HepG2 (cell line): ENCODE data around the gene MAGEA8. TPM values are rescaled to one million over a fixed set of nuclear protein-coding genes. Genes with fewer than 3 reads are reported as not detected.

Source experiments
- ATAC-seq: fragments of 200-7000 bp; cut with Tn5 transposase; 3 replicates; pipeline ENCODE4 v1.9.1; 2020; ENCODE audit warnings: mild to moderate bottlenecking, moderate library complexity
- BruUV-seq: library from RNA; stranded (reverse); fragments of 400-500 nt; replicated peaks from 2 replicates; lab custom pipeline; 2021; lab: Mats Ljungman, UMichigan
- CTCF ChIA-PET: fragments of 300-600 bp; formaldehyde crosslinking; extraction: SDS; loops from one replicate; lab custom pipeline; 2021; ENCODE audit warnings: low total read pairs, inconsistent platforms, low intra/inter-chr PET ratio; lab: Yijun Ruan, JAX
- POLR2A ChIA-PET: fragments of 350-600 bp; sonication (Branson Sonifier 250); formaldehyde crosslinking; loops from one replicate; lab custom pipeline; 2020; ENCODE audit warnings: antibody characterized with exemption, inconsistent platforms; lab: Yijun Ruan, JAX
- DNase-seq: peaks from one replicate; pipeline ENCODE4 v3.0.0-alpha.2; 2015; ENCODE audit warnings: low spot score
- FAIRE-seq: peaks from 3 replicates; lab custom pipeline; 2011; peaks lifted over from hg19 to GRCh38; lab: Jason Lieb, UNC
- H2AFZ ChIP-seq: one replicate; pipeline ENCODE4 v1.6.1; 2011; ENCODE audit warnings: low read length, inconsistent platforms
- H3K27ac ChIP-seq: fragments of 300-600 bp; 3 replicates; pipeline ENCODE4 v1.8.0; 2011; ENCODE audit warnings: mixed run types, mild to moderate bottlenecking, mixed read lengths, low read length, inconsistent platforms; ENCODE audit not compliant: insufficient read depth; ENCODE audit errors: extremely low read length
- H3K27me3 ChIP-seq, 2 experiments: fragments of 200-600 bp in 1 of 2; 2 replicates in 1 of 2; 3 replicates in 1 of 2; pipeline versions ENCODE4 v1.6.0 to v1.8.0; 2011; ENCODE audit warnings: low read length in 2 of 2, mild to moderate bottlenecking in 2 of 2, moderate library complexity in 2 of 2, inconsistent platforms in 1 of 2; ENCODE audit not compliant: insufficient read depth in 2 of 2, control insufficient read depth in 1 of 2
- H3K36me3 ChIP-seq, 2 experiments: fragments of 200-600 bp in 1 of 2; replicated peaks in 1 of 2; 2 replicates in 1 of 2; 3 replicates in 1 of 2; pipeline versions ENCODE4 v1.5.1 to v1.8.0; 2011; ENCODE audit warnings: low read length in 2 of 2, inconsistent platforms in 1 of 2; ENCODE audit not compliant: insufficient read depth in 2 of 2, control insufficient read depth in 1 of 2
- H3K4me1 ChIP-seq: 2 replicates; pipeline ENCODE4 v1.5.1; 2012; ENCODE audit warnings: low read length, inconsistent platforms; ENCODE audit not compliant: insufficient read depth
- H3K4me2 ChIP-seq: 2 replicates; pipeline ENCODE4 v1.6.0; 2011; ENCODE audit warnings: low read depth, low read length, inconsistent platforms
- H3K4me3 ChIP-seq, 3 experiments: fragments of 200-600 bp in 1 of 3; sonication (generic), shearing (Covaris generic) in 1 of 3; replicated peaks in 1 of 3; 2 replicates each; pipeline ENCODE4 v1.5.1; 2011 to 2016; ENCODE audit warnings: low read length in 3 of 3, inconsistent platforms in 2 of 3, low read depth in 2 of 3, mild to moderate bottlenecking in 2 of 3, control low read depth in 1 of 3, mixed read lengths in 1 of 3; ENCODE audit not compliant: insufficient read depth in 1 of 3
- H3K79me2 ChIP-seq: one replicate; pipeline ENCODE4 v1.6.1; 2011; ENCODE audit warnings: low read length, inconsistent platforms; ENCODE audit not compliant: insufficient read depth
- H3K9ac ChIP-seq: 2 replicates; pipeline ENCODE4 v1.6.0; 2011; ENCODE audit warnings: mild to moderate bottlenecking, low read depth, low read length, inconsistent platforms; ENCODE audit not compliant: insufficient read depth
- H3K9me3 ChIP-seq: 2 replicates; pipeline ENCODE4 v1.5.1; 2012; ENCODE audit warnings: mild to moderate bottlenecking, low read length
- H4K20me1 ChIP-seq: 2 replicates; pipeline ENCODE4 v1.6.0; 2011; ENCODE audit warnings: inconsistent platforms, mild to moderate bottlenecking, low read length, moderate library complexity; ENCODE audit not compliant: insufficient read depth
- FOXK1 ChIP-seq: sonication (generic); formaldehyde crosslinking; IDR thresholded peaks from 2 replicates; pipeline ENCODE4 v1.4.0; 2020; ENCODE audit warnings: low read depth, missing genetic modification reagents, borderline replicate concordance
- GTF3A ChIP-seq: sonication (generic); formaldehyde crosslinking; conservative IDR thresholded peaks from 2 replicates; pipeline ENCODE4 v1.4.0; 2020; ENCODE audit warnings: mild to moderate bottlenecking, missing genetic modification reagents
- MEIS2 ChIP-seq: sonication (generic); formaldehyde crosslinking; IDR thresholded peaks from 2 replicates; pipeline ENCODE4 v1.9.0; 2021; ENCODE audit warnings: mild to moderate bottlenecking, missing genetic modification reagents
- NFRKB ChIP-seq: fragments of 450-650 bp; IDR thresholded peaks from 2 replicates; pipeline ENCODE4 v1.6.1; 2017
- NFYB ChIP-seq: sonication (generic); formaldehyde crosslinking; IDR thresholded peaks from 2 replicates; pipeline ENCODE4 v1.4.0; 2020; ENCODE audit warnings: missing genetic modification reagents
- SOX13 ChIP-seq, 3 experiments: fragments of 450-650 bp in 1 of 3; sonication (generic) in 1 of 3; formaldehyde crosslinking in 1 of 3; IDR thresholded peaks in 2 of 3; conservative IDR thresholded peaks in 1 of 3; 2 replicates each; pipeline versions ENCODE4 v1.5.0 to v1.6.1; 2016 to 2020; ENCODE audit warnings: antibody characterized with exemption in 1 of 3, mild to moderate bottlenecking in 1 of 3, missing compliant biosample characterization in 1 of 3, missing genetic modification reagents in 1 of 3, moderate library complexity in 1 of 3
- TARDBP ChIP-seq: sonication (generic); formaldehyde crosslinking; IDR thresholded peaks from 2 replicates; pipeline ENCODE4 v1.8.0; 2022; ENCODE audit warnings: mild to moderate bottlenecking, missing genetic modification reagents
- ZIK1 ChIP-seq: sonication (generic); formaldehyde crosslinking; IDR thresholded peaks from 2 replicates; pipeline ENCODE4 v1.5.0; 2020; ENCODE audit warnings: mild to moderate bottlenecking, low read depth, missing genetic modification reagents, borderline replicate concordance
- ZNF230 ChIP-seq: sonication (generic); formaldehyde crosslinking; IDR thresholded peaks from 2 replicates; pipeline ENCODE4 v1.4.0; 2020; ENCODE audit warnings: mild to moderate bottlenecking, missing genetic modification reagents
- ZNF678 ChIP-seq: sonication (generic); formaldehyde crosslinking; IDR thresholded peaks from 2 replicates; pipeline ENCODE4 v1.4.0; 2020; ENCODE audit warnings: mild to moderate bottlenecking, missing genetic modification reagents
- ZNF788 ChIP-seq: sonication (generic); formaldehyde crosslinking; IDR thresholded peaks from 2 replicates; pipeline ENCODE4 v1.5.0; 2020; ENCODE audit warnings: mild to moderate bottlenecking, missing genetic modification reagents, borderline replicate concordance
- WGBS: methylation state at CpG from one replicate; pipeline ENCODE4 v1.1.6; 2017; ENCODE audit warnings: low lambda C conversion rate; 5-methylcytosine and 5-hydroxymethylcytosine counted together
- in situ Hi-C: cut with HindIII; loops from 2 replicates; pipeline ENCODE4 v1.10.0; 2017; ENCODE audit warnings: low pct_unique_long_range_greater_than_20kb; ENCODE audit not compliant: extremely low pct_ligation_motif_present
- intact Hi-C: fragments of 100-400 bp; cut with micrococcal nuclease; formaldehyde crosslinking; loops from one replicate; pipeline ENCODE4 v1.10.0; 2022; ENCODE audit not compliant: unreplicated experiment
- polyA plus RNA-seq, 8 experiments: library from polyadenylated mRNA; depleted of rRNA in 3 of 8; stranded (reverse) in 7 of 8; unstranded in 1 of 8; fragments of >200 nt; fragmentation: Illumina TruSeq in 4 of 8; extraction: Trizol in 4 of 8; gene quantifications; 2 replicates each; pipeline versions ENCODE4 v1.2.1 to v1.2.3, GENCODE V29; 2011 to 2016; ENCODE audit warnings: low read depth in 4 of 8, missing spikeins in 1 of 8, mixed read lengths in 1 of 8; ENCODE audit not compliant: insufficient read depth in 1 of 8
- total RNA-seq, 5 experiments: library from RNA; depleted of rRNA; stranded (reverse); fragments of >200 nt; fragmentation: Illumina TruSeq; extraction: Trizol; gene quantifications; 2 replicates each; pipeline ENCODE4 v1.2.3, GENCODE V29; 2016; ENCODE audit warnings: low read depth in 1 of 5
- TF ChIP-seq, protein P1 (sequence below): sonication (generic); formaldehyde crosslinking; IDR thresholded peaks from 2 replicates; pipeline ENCODE4 v1.5.0; 2020; ENCODE audit warnings: mild to moderate bottlenecking, missing genetic modification reagents
- TF ChIP-seq, protein P2 (sequence below): sonication (generic); formaldehyde crosslinking; IDR thresholded peaks from 2 replicates; pipeline ENCODE4 v1.4.0; 2020; ENCODE audit warnings: missing genetic modification reagents
- TF ChIP-seq, protein P3 (sequence below): sonication (generic); formaldehyde crosslinking; IDR thresholded peaks from 2 replicates; pipeline ENCODE4 v1.8.0; 2022; ENCODE audit warnings: missing genetic modification reagents, mild to moderate bottlenecking, borderline replicate concordance
- TF ChIP-seq, protein P4 (sequence below): sonication (generic); formaldehyde crosslinking; conservative IDR thresholded peaks from 2 replicates; pipeline ENCODE4 v1.8.0; 2022; ENCODE audit warnings: low read depth, missing genetic modification reagents

MAGEA8 gene
- total and polyA plus RNA-seq, 2 of the 13 experiments (the other 11 are each of a cell fraction or from before 2014, with no cell fraction given), result not detected

DNA sequence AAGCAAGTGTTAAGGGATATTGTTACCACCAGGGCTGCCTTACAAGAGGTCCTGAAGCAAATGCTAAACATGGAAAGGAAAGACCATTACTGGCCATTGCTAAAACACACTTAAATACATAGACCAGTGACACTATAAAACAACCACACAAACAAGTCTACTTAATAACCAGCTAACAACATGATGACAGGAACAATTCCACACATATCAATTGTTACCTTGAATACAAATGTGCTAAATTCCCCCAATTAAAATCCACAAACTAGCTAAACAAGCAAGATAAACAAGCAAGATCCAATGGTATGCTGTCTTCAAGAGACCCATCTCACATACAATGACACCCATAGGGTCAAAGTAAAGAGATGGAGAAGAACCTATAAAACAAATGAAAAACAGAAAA is 20.5 kb upstream of the MAGEA8 start:
- in situ Hi-C loops, result no loop called here

DNA sequence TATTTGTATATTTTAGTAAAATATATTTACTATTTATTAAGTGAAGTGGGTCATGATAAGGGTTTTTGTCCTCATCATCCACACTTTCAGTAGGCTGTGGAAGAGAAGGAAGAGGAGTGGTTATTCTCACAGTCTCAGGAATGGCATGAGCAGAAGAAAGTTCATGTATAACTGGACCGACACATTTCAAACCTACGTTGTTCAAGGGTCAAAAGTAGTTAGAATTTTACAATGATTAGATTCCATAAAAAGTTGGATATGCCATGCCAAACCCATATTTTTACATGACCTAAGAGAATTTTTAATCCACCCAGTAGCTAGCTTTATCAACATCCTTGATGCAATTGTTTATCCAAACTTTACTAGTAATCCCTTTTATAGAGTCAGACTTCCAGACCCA is 15.6 kb upstream of the MAGEA8 start:
- intact Hi-C loops (no loop called here), in situ Hi-C loops (no loop called here)
- Histone ChIP-seq H4K20me1 (no peaks in the 10 kb centered on the region), H3K27me3 (no peaks in the 10 kb centered on the region), H3K9ac (no peak overlapping the region), H3K27ac (no peak overlapping the region), H3K79me2 (no peaks in the 10 kb centered on the region), H2AFZ (no peak overlapping the region), H3K4me3 (no peak overlapping the region), H3K4me2 (no peak overlapping the region), H3K9me3 (no peaks in the 10 kb centered on the region), H3K4me1 (no peaks in the 10 kb centered on the region), H3K36me3 (no peaks in the 10 kb centered on the region)
- ChIA-PET CTCF (no interaction called here), POLR2A (no interaction called here)
- FAIRE-seq (no peak), DNase-seq (no peak), ATAC-seq (no peak)
- no TSS peak for BruUV-seq
- WGBS, result 13% methylated on average over 2 of the region's 2 CpGs
- TF ChIP-seq, protein P1, sequence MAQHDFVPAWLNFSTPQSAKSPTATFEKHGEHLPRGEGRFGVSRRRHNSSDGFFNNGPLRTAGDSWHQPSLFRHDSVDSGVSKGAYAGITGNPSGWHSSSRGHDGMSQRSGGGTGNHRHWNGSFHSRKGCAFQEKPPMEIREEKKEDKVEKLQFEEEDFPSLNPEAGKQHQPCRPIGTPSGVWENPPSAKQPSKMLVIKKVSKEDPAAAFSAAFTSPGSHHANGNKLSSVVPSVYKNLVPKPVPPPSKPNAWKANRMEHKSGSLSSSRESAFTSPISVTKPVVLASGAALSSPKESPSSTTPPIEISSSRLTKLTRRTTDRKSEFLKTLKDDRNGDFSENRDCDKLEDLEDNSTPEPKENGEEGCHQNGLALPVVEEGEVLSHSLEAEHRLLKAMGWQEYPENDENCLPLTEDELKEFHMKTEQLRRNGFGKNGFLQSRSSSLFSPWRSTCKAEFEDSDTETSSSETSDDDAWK (CRISPR knock-in tag), result no peak
- TF ChIP-seq FOXK1 (no peak), MEIS2 (no peak), GTF3A (no peak), ZIK1 (no peak), ZNF230 (CRISPR knock-in tag) (no peak), ZNF788 (CRISPR knock-in tag) (no peak)
- TF ChIP-seq, protein P2, sequence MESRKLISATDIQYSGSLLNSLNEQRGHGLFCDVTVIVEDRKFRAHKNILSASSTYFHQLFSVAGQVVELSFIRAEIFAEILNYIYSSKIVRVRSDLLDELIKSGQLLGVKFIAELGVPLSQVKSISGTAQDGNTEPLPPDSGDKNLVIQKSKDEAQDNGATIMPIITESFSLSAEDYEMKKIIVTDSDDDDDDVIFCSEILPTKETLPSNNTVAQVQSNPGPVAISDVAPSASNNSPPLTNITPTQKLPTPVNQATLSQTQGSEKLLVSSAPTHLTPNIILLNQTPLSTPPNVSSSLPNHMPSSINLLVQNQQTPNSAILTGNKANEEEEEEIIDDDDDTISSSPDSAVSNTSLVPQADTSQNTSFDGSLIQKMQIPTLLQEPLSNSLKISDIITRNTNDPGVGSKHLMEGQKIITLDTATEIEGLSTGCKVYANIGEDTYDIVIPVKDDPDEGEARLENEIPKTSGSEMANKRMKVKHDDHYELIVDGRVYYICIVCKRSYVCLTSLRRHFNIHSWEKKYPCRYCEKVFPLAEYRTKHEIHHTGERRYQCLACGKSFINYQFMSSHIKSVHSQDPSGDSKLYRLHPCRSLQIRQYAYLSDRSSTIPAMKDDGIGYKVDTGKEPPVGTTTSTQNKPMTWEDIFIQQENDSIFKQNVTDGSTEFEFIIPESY (CRISPR knock-in tag), result no peak

More for the DNA sequence above, 20.5 kb upstream of the MAGEA8 start:
- FAIRE-seq (no peak), ATAC-seq (no peak), DNase-seq (no peak)
- Histone ChIP-seq H3K36me3 (no peaks in the 10 kb centered on the region), H3K9me3 (no peaks in the 10 kb centered on the region), H3K79me2 (no peaks in the 10 kb centered on the region), H3K4me2 (no peak overlapping the region), H3K27ac (no peak overlapping the region), H3K4me1 (no peaks in the 10 kb centered on the region), H4K20me1 (no peaks in the 10 kb centered on the region), H3K9ac (no peak overlapping the region), H2AFZ (no peak overlapping the region), H3K4me3 (no peak overlapping the region), H3K27me3 (no peaks in the 10 kb centered on the region)
- intact Hi-C loops, result no loop called here
- CTCF ChIA-PET, result no interaction called here
- POLR2A ChIA-PET, result no interaction called here
- TF ChIP-seq, protein P3, sequence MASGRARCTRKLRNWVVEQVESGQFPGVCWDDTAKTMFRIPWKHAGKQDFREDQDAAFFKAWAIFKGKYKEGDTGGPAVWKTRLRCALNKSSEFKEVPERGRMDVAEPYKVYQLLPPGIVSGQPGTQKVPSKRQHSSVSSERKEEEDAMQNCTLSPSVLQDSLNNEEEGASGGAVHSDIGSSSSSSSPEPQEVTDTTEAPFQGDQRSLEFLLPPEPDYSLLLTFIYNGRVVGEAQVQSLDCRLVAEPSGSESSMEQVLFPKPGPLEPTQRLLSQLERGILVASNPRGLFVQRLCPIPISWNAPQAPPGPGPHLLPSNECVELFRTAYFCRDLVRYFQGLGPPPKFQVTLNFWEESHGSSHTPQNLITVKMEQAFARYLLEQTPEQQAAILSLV (CRISPR knock-in tag), result no peak
- TF ChIP-seq NFYB (CRISPR knock-in tag) (no peak), ZNF678 (CRISPR knock-in tag) (no peak), TARDBP (CRISPR knock-in tag) (no peak), NFRKB (no peak), SOX13 (IDR thresholded peaks at IDR 0.05) (no peak), SOX13 (CRISPR knock-in tag; conservative IDR thresholded peaks at IDR 0.05 in 1 of 2, IDR thresholded peaks at IDR 0.05 in 1 of 2) (no peak)
- TF ChIP-seq, protein P4, sequence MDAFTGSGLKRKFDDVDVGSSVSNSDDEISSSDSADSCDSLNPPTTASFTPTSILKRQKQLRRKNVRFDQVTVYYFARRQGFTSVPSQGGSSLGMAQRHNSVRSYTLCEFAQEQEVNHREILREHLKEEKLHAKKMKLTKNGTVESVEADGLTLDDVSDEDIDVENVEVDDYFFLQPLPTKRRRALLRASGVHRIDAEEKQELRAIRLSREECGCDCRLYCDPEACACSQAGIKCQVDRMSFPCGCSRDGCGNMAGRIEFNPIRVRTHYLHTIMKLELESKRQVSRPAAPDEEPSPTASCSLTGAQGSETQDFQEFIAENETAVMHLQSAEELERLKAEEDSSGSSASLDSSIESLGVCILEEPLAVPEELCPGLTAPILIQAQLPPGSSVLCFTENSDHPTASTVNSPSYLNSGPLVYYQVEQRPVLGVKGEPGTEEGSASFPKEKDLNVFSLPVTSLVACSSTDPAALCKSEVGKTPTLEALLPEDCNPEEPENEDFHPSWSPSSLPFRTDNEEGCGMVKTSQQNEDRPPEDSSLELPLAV (CRISPR knock-in tag), result no peak
- BruUV-seq, result no TSS peak
